GM21526 (cell line): Measurements from ENCODE around the gene ALDH8A1.
A peak's percentile ranks its signal among the peaks of the same experiment; 100 is the strongest.

Experiments used
- ATAC-seq: cut with Tn5 transposase; IDR thresholded peaks from one replicate; pipeline ENCODE4 v1.9.1; 2021; ENCODE audit warnings: moderate library complexity; ENCODE audit not compliant: unreplicated experiment, low FRiP score

ALDH8A1 gene

GRCh38 chr6:134880487-134881190 is 69.3 kb downstream of the ALDH8A1 start:
- no peak for ATAC-seq

- ATAC-seq, result no peak
These were observed 71.8 kb downstream of the ALDH8A1 start for GRCh38 chr6:134878136-134878535.

- no peak for ATAC-seq
These were observed 74.5 kb downstream of the ALDH8A1 start for GRCh38 chr6:134875367-134875766.

- peak; percentile 34 for ATAC-seq
These were observed 76.2 kb downstream of the ALDH8A1 start for GRCh38 chr6:134873500-134874388.

GRCh38 chr6:134870677-134871498 is 79.0 kb downstream of the ALDH8A1 start:
- ATAC-seq, result peak; percentile 82

- no peak for ATAC-seq
These were observed 81.1 kb downstream of the ALDH8A1 start for GRCh38 chr6:134868812-134869211.
